GM06990 (cell line): ENCODE measurements around the gene SUPT3H.

Source experiments
- DNase-seq: peaks from one replicate; pipeline ENCODE4 v3.0.0-alpha.2; 2011; ENCODE audit not compliant: insufficient read length; ENCODE audit errors: extremely low read depth
- H3K27me3 ChIP-seq: replicated peaks from 2 replicates; pipeline ENCODE4 v1.6.0; 2011; ENCODE audit warnings: low read length; ENCODE audit not compliant: control insufficient read depth, insufficient read depth
- H3K36me3 ChIP-seq: 2 replicates; pipeline ENCODE4 v1.5.1; 2011; ENCODE audit warnings: low read length; ENCODE audit not compliant: control insufficient read depth, insufficient read depth
- H3K4me3 ChIP-seq: replicated peaks from 2 replicates; pipeline ENCODE4 v1.5.1; 2011; ENCODE audit warnings: low read depth, mild to moderate bottlenecking, control low read depth, low read length
- TF ChIP-seq, protein P1 (sequence below): IDR thresholded peaks from 2 replicates; pipeline ENCODE4 v1.5.1; 2011; ENCODE audit warnings: low read length, control low read depth, mild to moderate bottlenecking, inconsistent platforms; ENCODE audit not compliant: insufficient read depth, poor library complexity, severe bottlenecking

Gene SUPT3H

GRCh38 chr6:45377554-45378333 is at the start of gene SUPT3H:
Gene SUPT3H (minus strand): TSS chr6:45377934.
- peak within 1 kb of the TSS; percentile 87 for H3K4me3 ChIP-seq
- TF ChIP-seq, protein P1, sequence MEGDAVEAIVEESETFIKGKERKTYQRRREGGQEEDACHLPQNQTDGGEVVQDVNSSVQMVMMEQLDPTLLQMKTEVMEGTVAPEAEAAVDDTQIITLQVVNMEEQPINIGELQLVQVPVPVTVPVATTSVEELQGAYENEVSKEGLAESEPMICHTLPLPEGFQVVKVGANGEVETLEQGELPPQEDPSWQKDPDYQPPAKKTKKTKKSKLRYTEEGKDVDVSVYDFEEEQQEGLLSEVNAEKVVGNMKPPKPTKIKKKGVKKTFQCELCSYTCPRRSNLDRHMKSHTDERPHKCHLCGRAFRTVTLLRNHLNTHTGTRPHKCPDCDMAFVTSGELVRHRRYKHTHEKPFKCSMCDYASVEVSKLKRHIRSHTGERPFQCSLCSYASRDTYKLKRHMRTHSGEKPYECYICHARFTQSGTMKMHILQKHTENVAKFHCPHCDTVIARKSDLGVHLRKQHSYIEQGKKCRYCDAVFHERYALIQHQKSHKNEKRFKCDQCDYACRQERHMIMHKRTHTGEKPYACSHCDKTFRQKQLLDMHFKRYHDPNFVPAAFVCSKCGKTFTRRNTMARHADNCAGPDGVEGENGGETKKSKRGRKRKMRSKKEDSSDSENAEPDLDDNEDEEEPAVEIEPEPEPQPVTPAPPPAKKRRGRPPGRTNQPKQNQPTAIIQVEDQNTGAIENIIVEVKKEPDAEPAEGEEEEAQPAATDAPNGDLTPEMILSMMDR = peak; percentile 22
- no peaks in the 10 kb centered on the region for H3K36me3 ChIP-seq
- DNase-seq = peak; percentile 92
- no peaks in the 10 kb centered on the region for H3K27me3 ChIP-seq

DNA sequence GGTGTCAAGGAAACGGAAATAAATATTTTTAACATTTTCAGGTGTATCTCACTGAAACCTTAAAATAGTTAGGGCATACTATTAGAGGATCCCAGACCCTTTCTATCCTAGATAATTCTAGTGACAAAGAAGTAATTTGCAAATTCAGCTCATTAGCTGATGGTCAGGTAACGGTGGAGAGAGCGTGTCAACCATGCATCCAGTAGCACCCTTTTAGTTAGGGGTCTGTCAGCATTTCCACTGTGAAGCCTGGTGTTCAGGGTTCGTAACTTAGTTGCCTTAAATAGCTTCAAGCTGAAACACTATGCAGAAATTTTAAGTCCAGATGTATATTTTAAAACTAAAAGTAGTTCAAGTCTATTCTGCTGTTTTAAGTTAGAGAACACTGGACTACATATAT is 48.5 kb upstream of the SUPT3H start:
- DNase-seq = no peak
- Histone ChIP-seq H3K4me3 (no peak overlapping the region), H3K27me3 (no peaks in the 10 kb centered on the region; the same call in 1 of the 2 replicates), H3K36me3 (no peaks in the 10 kb centered on the region)
- TF ChIP-seq, protein P1 = no peak

DNA sequence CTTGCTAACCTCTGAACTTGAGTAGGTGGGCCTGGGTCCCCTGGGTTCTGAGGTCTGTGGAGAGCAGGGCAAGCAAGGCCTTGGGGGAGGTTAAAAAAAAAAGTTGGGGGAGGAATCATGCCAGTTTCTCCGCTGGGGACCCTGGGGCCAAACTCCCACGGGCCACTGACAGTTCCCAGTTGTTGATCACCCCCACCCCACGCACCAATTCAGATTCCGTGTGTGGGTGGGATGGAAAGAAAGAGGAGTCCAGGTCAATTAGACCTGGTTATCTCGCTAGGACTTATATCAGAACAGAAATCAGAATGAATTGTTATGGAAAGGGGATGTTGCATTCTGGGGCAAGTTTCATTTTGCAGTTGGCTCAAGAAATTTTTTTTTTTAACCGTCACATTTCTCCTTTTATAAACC is 46.7 kb upstream of the SUPT3H start:
- Histone ChIP-seq H3K36me3 (no peaks in the 10 kb centered on the region), H3K27me3 (peaks cover 2% of the 10 kb centered on the region; the same call in 1 of the 2 replicates), H3K4me3 (no peak overlapping the region)
- TF ChIP-seq, protein P1 = no peak
- DNase-seq = no peak

DNA sequence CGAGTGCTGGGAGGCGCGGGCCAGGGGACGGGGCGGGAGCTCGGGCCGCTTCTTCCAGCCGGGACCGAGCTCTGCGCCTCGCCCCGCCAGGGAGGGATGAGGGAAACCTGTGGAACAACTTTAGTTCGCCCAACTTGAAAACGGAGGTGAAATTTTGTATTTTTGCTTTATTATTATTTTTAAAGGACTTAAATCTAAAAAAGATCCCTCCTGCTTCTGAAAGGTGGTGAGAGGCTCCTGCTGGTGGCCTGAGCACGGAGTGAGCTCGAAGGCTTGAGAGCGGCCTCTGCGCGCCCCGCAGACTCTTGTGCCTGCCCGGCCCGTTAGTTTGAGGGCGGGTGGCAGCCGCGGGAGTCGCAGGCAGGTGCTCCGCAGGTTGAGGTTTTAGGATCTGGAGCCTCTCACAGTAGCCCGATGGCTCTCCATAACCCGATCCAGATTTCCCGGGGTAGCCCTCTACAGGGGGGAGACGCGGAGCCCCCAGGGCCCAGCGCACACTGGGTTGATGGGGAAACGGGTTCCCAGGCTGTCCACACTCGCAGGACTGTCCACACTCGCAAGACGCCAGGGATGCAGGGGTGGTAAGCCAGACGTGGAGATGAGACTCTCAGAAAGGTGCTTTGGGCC is 46.2 kb upstream of the SUPT3H start:
- TF ChIP-seq, protein P1 = no peak
- peaks cover 2% of the 10 kb centered on the region; the same call in 1 of the 2 replicates for H3K27me3 ChIP-seq
- no peaks in the 10 kb centered on the region for H3K36me3 ChIP-seq
- DNase-seq = no peak
- H3K4me3 ChIP-seq = no peak overlapping the region

DNA sequence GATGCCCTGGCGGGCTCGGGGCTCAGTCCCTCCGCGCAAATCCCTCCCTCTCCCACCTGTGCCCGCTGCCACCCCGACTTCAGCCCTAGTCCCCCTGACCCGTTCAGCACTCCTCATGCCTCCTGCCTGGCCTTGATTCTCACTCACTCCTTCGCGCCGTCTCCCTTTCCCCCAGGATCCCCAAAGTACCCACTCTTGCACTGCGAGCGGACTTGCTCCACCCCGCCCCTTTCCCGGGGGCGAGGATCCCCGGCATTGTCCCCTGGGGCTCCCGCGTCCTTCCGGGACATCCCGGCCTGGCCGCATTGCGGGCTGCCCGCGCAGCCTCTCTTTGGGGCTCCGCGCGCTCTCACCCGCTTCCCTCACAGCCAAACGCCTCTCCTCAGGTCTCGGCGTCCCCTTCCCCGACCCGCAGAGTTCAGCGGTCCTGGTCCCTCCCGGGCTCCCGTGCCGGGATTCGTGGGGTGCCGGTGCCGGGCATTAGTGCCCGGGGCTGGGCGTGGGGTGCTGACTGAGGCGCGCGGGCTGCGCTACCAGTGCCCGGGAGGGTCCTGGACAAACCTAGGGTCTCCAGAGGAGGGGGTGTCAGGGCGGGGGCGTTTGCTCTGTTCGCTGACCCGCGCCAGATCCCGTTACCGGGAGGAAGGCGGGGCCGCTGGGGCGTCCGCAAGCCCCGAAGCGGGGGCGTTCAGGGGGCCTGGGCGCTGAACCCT is 45.5 kb upstream of the SUPT3H start:
- peaks cover 2% of the 10 kb centered on the region; the same call in 1 of the 2 replicates for H3K27me3 ChIP-seq
- TF ChIP-seq, protein P1 = no peak
- peak overlapping the region; percentile 41 for H3K4me3 ChIP-seq
- DNase-seq = no peak
- H3K36me3 ChIP-seq = no peaks in the 10 kb centered on the region
